Common myeloid progenitor, CD34-positive (primary cell): ENCODE results near the gene PRTG.

Experiments used
- CTCF ChIA-PET: fragments of 350-600 bp; sonication (Branson Sonifier 250); formaldehyde crosslinking; loops from one replicate; lab custom pipeline; 2021; ENCODE audit warnings: antibody characterized with exemption; lab: Charles Lee
- POLR2A ChIA-PET: fragments of 350-600 bp; sonication (Branson Sonifier 250); formaldehyde crosslinking; loops from one replicate; lab custom pipeline; 2021; ENCODE audit warnings: antibody characterized with exemption; lab: Charles Lee
- DNase-seq, 3 donors: peaks; one replicate each; pipeline versions ENCODE4 v3.0.0 to v3.0.0-alpha.2; 2013
- H3K27ac ChIP-seq, 2 experiments: 1 replicate in 1 of 2; 2 replicates in 1 of 2; pipeline ENCODE4 v1.7.0; 2013; ENCODE audit warnings: inconsistent platforms in 2 of 2, low read length in 2 of 2, mild to moderate bottlenecking in 2 of 2, low read depth in 1 of 2, moderate library complexity in 1 of 2; ENCODE audit not compliant: severe bottlenecking in 2 of 2, insufficient read depth in 1 of 2, poor library complexity in 1 of 2
- H3K27me3 ChIP-seq, 5 experiments: replicated peaks in 2 of 5; 1 replicate in 3 of 5; 2 replicates in 2 of 5; pipeline versions ENCODE4 v1.6.1 to v1.7.0; 2013; ENCODE audit warnings: low read length in 4 of 5, mild to moderate bottlenecking in 2 of 5, moderate library complexity in 2 of 5, inconsistent platforms in 1 of 5; ENCODE audit not compliant: insufficient read depth in 5 of 5, control insufficient read depth in 4 of 5
- H3K36me3 ChIP-seq, 4 experiments: 1 replicate in 2 of 4; 2 replicates in 2 of 4; pipeline versions ENCODE4 v1.6.1 to v1.7.0; 2013; ENCODE audit warnings: low read length in 3 of 4, control low read depth in 1 of 4, mild to moderate bottlenecking in 1 of 4; ENCODE audit not compliant: control insufficient read depth in 4 of 4, insufficient read depth in 4 of 4
- H3K4me1 ChIP-seq, 4 experiments: 1 replicate in 3 of 4; 2 replicates in 1 of 4; pipeline versions ENCODE4 v1.6.1 to v1.7.1; 2013; ENCODE audit warnings: low read length in 3 of 4, mild to moderate bottlenecking in 3 of 4, control low read depth in 1 of 4, inconsistent platforms in 1 of 4, moderate library complexity in 1 of 4; ENCODE audit not compliant: control insufficient read depth in 4 of 4, insufficient read depth in 4 of 4; ENCODE audit errors: control extremely low read depth in 1 of 4
- H3K4me3 ChIP-seq, 7 experiments: 1 replicate in 4 of 7; 2 replicates in 3 of 7; pipeline versions ENCODE4 v1.5.1 to v1.7.0; 2013; ENCODE audit warnings: mild to moderate bottlenecking in 7 of 7, low read length in 6 of 7, moderate library complexity in 6 of 7, inconsistent platforms in 2 of 7, low read depth in 2 of 7, control low read depth in 1 of 7; ENCODE audit not compliant: insufficient read depth in 4 of 7, control insufficient read depth in 1 of 7; ENCODE audit errors: extremely low read depth in 1 of 7
- H3K9me3 ChIP-seq, 5 experiments: 1 replicate in 4 of 5; 2 replicates in 1 of 5; pipeline versions ENCODE4 v1.6.1 to v1.7.1; 2013; ENCODE audit warnings: low read length in 4 of 5, mild to moderate bottlenecking in 2 of 5, inconsistent platforms in 1 of 5, low read depth in 1 of 5, moderate library complexity in 1 of 5; ENCODE audit not compliant: control insufficient read depth in 4 of 5, insufficient read depth in 2 of 5; ENCODE audit errors: control extremely low read depth in 1 of 5
- WGBS: methylation state at CpG from one replicate; pipeline ENCODE4 v1.1.5; 2013; ENCODE audit not compliant: insufficient coverage; 5-methylcytosine and 5-hydroxymethylcytosine counted together

The PRTG gene

DNA sequence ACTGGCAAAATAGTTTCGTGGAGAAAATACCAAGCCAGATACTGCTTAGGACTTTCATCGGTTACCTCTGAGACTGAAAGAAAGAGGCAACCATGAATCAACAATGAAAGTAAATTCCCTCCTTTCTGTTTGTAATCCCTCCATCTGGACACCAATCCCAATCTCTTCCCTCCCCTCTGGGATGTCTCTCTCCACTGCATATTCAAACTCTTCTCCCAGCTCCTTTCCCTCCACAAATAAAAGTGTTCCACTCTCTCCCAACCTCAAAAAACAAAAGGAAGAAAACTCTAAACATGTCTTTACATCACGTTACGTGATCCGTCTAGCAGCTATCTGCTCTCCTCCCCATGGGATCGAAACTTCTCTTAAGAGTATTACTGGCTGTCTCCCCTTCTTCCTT lies 55.2 kb downstream of the PRTG start:
- POLR2A ChIA-PET = interaction anchor here (0.7 kb wide), 1 partner anchor 1598 kb away, joined by 3 read pairs; no protein-coding TSS in a partner anchor
- Histone ChIP-seq H3K27ac (no peak overlapping the region), H3K9me3 (no peaks in the 10 kb centered on the region), H3K36me3 (no peaks in the 10 kb centered on the region), H3K4me3 (no peak overlapping the region), H3K4me1 (no peaks in the 10 kb centered on the region), H3K27me3 (no peaks in the 10 kb centered on the region)
- no peak for DNase-seq
- CTCF ChIA-PET = no interaction called here
- 97% methylated on average over 6 of the region's 6 CpGs for WGBS

DNA sequence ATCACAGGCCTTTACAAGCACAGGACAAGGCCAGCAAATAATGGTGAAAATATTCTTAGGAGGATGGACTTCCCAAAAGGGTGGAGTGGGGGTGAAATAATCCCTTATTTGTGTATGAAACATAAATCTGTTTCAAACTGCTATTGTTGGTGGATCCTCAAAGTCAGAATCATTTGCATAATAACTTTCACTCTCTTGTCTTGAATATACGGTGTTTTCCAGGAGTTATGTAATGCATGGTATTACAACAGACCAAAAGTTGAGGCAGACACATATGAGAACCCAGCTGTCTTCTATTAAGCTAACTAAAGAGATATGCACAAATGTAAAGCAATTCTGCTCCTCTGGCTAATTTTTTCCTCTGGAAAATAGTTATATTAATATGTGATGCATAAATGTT lies 57.7 kb downstream of the PRTG start:
- H3K4me3 ChIP-seq = no peak overlapping the region
- no peaks in the 10 kb centered on the region for H3K9me3 ChIP-seq
- no CpG with 5 or more reads among the region's 1 CpG for WGBS
- H3K36me3 ChIP-seq = no peaks in the 10 kb centered on the region
- no peaks in the 10 kb centered on the region for H3K4me1 ChIP-seq
- no peak overlapping the region for H3K27ac ChIP-seq
- no peak for DNase-seq
- no peaks in the 10 kb centered on the region for H3K27me3 ChIP-seq
- ChIA-PET POLR2A (no interaction called here), CTCF (interaction anchor here (0.8 to 1.2 kb wide), 2 partner anchors 10 to 13 kb away, joined by 3 read pairs; no protein-coding TSS in a partner anchor)

DNA sequence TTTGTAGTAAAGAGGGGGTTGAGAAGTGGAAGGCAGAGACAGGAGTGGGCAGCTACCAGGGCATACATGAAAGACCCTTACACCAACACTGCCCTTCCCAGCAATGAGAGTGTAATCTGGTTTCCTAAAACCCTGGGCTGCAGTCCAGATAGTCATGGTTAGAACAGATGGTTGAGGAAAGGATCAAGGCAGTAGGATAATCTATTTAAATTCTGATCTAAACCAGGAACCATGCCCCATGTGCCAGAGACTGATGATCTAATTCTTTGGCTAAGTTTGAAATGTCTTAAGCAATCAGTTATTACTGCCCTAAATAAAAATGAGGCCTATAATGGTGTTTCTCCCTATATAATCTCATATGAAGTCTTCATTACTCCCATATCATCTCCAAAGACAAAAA lies 59.6 kb downstream of the PRTG start:
- no peak for DNase-seq
- no peaks in the 10 kb centered on the region for H3K9me3 ChIP-seq
- POLR2A ChIA-PET = no interaction called here

DNA sequence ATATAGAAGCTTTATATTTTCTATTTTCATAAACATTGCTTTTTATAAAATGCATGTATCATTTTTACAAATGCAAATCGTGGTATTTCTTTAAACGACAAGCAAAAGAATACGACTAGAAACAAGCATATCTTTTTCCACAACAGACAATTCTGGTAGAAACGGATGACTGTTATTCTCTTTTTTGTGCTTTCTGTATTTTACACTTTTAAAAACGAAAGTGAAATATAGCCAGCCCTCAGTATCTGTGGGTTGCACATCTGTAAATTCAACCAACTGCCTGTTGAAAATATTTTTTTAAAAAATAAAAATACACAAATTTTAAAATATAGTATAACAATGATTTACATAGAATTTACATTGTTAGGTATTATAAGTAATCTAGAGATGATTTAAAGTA lies 61.3 kb downstream of the PRTG start:
- H3K4me3 ChIP-seq = peak overlapping the region in 1 of 7 experiments; percentile 31
- peaks cover 0 to 4% (median 0%) of the 10 kb centered on the region in 4 experiments for H3K36me3 ChIP-seq
- CTCF ChIA-PET = no interaction called here
- H3K27ac ChIP-seq = no peak overlapping the region
- peak in 2 of 3 donors; percentile 28 to 37 for DNase-seq
- H3K27me3 ChIP-seq = no peaks in the 10 kb centered on the region
- H3K9me3 ChIP-seq = no peaks in the 10 kb centered on the region
- POLR2A ChIA-PET = no interaction called here
- WGBS = 89% methylated on average over 3 of the region's 5 CpGs
- H3K4me1 ChIP-seq = no peaks in the 10 kb centered on the region

More for the DNA sequence above, 59.6 kb downstream of the PRTG start:
- H3K4me1 ChIP-seq = no peaks in the 10 kb centered on the region
- CTCF ChIA-PET = no interaction called here
- no peak overlapping the region for H3K27ac ChIP-seq
- no peaks in the 10 kb centered on the region for H3K27me3 ChIP-seq
- H3K4me3 ChIP-seq = no peak overlapping the region
- H3K36me3 ChIP-seq = no peaks in the 10 kb centered on the region

DNA sequence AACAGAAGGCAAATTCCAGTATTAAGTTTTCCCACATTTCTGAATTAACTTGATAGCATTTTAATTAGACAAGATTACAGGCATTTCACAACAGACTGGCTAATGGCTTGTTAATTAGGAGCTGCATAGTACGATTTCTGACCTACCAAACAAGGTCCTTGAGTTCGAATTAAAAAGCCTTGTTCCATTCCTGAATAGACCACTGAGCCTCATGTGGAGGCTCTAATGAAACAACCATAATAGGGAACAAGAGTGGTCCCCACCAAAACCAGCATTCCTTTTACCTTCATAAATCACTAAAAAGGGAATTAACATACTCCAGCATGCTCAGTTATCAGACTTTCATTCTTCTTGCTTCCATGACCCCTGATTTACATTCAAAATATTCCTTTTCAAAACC lies 66.4 kb downstream of the PRTG start:
- ChIA-PET CTCF (no interaction called here), POLR2A (no interaction called here)
- Histone ChIP-seq H3K4me1 (no peaks in the 10 kb centered on the region), H3K9me3 (no peaks in the 10 kb centered on the region), H3K4me3 (no peak overlapping the region), H3K27me3 (no peaks in the 10 kb centered on the region), H3K27ac (no peak overlapping the region), H3K36me3 (peaks cover 0 to 5% (median 0%) of the 10 kb centered on the region in 4 experiments)
- WGBS = no CpG with 5 or more reads among the region's 2 CpGs
- DNase-seq = no peak

DNA sequence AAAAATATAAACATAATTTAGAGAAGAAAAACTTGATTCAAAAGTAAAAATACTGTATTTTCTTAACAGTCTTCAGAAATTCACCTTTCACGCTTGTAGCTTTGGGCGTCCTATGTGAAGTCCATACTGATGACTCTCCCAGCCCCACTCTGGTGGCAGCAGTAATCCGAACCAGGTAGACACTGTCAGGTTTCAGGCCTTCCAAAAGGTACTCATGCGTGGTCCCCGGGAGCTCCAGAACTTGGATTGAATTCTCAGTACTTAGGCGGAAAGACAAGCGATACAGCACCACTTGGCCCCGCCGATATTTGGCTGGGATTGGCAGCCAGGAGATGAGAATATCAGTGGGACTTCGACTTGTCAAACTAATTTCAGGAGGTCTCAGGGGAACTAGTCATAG lies 69.7 kb downstream of the PRTG start:
- no peaks in the 10 kb centered on the region for H3K27me3 ChIP-seq
- H3K4me1 ChIP-seq = no peaks in the 10 kb centered on the region
- H3K27ac ChIP-seq = no peak overlapping the region
- H3K4me3 ChIP-seq = no peak overlapping the region
- DNase-seq = no peak
- peaks cover 0 to 5% (median 0%) of the 10 kb centered on the region in 4 experiments for H3K36me3 ChIP-seq
- no peaks in the 10 kb centered on the region for H3K9me3 ChIP-seq
- ChIA-PET POLR2A (no interaction called here), CTCF (no interaction called here)
- WGBS = 97% methylated on average over 9 of the region's 10 CpGs

DNA sequence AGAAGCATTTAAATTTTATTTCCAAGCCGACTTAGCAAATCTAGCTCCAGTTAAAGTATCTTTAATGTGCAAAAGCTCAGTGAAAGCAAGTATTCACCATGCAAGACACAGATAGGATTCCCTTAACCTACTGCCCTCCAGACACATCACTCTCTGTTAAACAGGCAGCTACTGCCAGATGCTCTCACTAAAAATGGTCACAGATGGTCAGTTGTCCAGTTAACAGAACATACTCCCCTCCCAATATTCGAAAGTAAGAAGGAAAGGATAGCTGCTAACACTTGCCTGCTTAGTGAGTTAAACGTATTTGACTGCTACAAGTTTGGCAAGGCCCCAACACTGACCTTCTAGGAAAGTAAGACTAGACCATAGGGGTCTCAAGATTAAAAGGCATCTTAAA lies 73.7 kb downstream of the PRTG start:
- no peaks in the 10 kb centered on the region for H3K36me3 ChIP-seq
- 94% methylated on average over 3 of the region's 3 CpGs for WGBS
- ChIA-PET POLR2A (no interaction called here), CTCF (no interaction called here)
- H3K9me3 ChIP-seq = no peaks in the 10 kb centered on the region
- no peaks in the 10 kb centered on the region for H3K27me3 ChIP-seq
- H3K4me3 ChIP-seq = no peak overlapping the region
- no peak overlapping the region for H3K27ac ChIP-seq
- no peak for DNase-seq
- H3K4me1 ChIP-seq = no peaks in the 10 kb centered on the region
